Activated CD4-positive, alpha-beta T cell treated with anti-CD3 and anti-CD28 coated beads, Interleukin-2, amount 50 U/mL, for 4 hours (primary cell): ENCODE measurements around the gene NEDD9.

Experiments
- DNase-seq, 2 experiments: peaks; one replicate each; pipeline ENCODE4 v3.0.0-alpha.2; 2020

NEDD9 gene

DNA sequence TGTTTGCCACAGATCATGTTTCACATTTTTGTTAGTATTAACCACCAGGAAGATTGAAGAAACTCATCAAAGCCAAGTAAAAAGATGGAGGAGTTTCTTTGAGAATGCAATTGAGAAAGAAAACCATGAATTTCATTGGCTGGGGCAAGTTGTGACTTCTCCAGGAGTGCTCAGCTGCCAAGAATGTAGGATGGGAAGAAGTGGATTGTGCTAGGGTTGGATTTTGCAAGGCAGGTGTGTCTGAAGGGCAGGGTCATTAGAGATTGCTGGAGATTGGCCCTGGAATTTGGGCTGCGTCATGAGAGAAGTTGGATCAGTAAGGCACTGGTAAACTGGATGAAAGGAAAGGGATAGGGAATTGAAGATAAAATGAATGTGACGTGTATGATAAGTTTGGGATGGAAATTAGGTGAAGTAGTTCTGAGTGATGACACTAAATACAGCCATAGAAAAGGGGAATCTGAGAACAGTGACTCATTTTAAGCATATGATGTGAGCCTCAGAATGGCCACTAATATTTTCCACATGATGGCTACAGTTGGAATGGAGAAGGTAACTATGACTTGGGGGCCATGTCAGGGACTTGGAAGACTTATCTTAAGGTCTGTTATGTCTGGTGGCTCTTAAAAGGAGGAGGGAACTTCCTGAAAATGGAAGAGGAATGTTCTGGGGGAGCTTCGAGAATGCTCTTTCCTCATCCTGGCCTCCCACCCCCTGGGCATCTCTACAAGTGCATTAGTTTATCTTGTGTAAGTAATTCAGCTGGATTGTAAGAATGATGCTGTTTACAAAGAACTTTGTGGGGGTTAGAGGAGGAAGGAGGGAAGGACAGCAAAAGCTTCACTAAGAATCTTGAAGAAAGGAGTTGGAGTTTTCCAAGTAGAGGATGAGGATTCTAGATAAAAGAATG is 93.2 kb downstream of the NEDD9 start:
- no peak for DNase-seq

DNA sequence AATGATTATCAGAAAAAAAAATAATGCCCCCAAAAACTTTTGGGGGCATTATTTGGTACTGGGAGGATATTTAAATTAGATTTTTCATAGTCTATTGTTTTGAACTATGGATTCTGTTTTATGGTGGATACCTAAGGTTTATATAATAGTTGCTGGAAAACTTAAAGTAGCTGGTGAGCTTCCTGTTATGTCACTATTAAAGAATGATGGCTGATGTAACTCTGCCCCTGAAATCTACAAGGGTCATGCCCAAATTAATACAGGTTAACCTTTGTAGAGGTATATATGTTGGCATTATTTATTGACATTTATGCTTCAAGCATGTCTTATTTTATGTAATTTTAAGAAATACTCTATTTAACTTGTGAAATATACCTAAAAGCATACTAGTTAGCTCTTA is 95.7 kb downstream of the NEDD9 start:
- DNase-seq = no peak
